Measurements from ENCODE around the gene CIB2.

The CIB2 gene

DNA sequence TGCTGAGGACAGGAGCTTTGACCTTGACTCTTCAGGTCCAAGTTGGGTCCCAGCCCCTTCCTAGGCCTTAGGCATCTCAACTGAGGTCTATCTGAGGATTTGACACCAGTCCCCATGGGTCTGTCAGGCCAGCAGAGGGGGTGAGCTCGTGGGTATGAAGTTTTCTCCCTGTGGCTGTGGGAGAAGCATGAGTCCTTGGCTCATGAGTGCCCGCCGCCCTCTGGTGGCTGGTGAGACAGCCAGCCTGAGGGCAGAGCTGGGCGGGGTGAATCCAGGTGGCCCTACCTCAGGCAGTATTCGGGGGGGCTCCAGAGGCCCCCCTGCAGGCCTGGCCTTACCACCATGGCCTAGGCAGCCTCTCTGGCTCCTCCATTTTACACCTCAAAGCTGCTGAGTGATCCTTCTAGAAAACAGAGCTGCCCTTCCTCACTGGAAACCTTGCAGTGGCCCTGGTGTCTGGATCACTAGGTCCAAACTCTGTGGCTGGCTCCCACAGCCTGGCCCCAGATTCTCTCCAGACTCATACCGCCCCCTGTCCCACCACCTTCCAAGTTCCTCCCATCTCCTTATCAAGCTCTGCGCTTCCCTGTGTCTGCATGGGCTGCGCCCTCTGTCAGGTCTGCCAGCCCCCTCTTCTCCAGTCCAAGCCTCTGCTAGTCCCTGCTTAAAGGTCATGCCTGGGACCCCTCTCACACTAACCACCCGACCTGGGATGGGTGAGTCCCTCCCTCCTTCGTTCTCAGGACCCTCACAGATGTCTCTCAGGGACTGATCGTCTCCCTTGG lies 22.8 kb downstream of the CIB2 start:
- no peak overlapping the region for H3K4me3 ChIP-seq (ENCODE audit: low read depth, low read length)
- peak; percentile 91 for DNase-seq (ENCODE audit: low read depth)
- TF ChIP-seq, protein P1, sequence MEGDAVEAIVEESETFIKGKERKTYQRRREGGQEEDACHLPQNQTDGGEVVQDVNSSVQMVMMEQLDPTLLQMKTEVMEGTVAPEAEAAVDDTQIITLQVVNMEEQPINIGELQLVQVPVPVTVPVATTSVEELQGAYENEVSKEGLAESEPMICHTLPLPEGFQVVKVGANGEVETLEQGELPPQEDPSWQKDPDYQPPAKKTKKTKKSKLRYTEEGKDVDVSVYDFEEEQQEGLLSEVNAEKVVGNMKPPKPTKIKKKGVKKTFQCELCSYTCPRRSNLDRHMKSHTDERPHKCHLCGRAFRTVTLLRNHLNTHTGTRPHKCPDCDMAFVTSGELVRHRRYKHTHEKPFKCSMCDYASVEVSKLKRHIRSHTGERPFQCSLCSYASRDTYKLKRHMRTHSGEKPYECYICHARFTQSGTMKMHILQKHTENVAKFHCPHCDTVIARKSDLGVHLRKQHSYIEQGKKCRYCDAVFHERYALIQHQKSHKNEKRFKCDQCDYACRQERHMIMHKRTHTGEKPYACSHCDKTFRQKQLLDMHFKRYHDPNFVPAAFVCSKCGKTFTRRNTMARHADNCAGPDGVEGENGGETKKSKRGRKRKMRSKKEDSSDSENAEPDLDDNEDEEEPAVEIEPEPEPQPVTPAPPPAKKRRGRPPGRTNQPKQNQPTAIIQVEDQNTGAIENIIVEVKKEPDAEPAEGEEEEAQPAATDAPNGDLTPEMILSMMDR (conservative IDR thresholded peaks at IDR 0.05; ENCODE audit: low read depth, low read length) = peak; percentile 93

DNA sequence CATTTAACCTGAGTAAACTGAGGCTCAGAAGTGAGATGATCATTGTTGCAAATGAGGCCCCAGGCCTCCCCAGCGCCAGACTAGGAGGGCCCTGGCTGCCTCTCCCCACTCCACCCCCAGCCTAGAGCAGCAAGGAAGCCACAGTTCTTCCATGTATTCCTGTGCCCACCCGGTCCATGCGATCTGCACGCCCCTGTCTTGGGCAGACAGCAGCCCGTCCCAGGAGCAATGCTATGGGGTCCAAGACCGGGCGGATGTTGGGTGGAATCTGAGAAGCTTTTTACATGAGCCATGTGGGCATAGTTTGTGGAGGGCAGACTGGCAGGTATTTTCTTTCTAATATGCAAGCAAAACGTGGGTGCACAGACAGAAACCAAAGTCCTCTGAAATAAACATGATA lies 23.8 kb downstream of the CIB2 start:
- DNase-seq (ENCODE audit: low read depth) = no peak
- H3K4me3 ChIP-seq (ENCODE audit: low read depth, low read length) = no peak overlapping the region
- TF ChIP-seq, protein P1 (conservative IDR thresholded peaks at IDR 0.05; ENCODE audit: low read depth, low read length) = no peak

DNA sequence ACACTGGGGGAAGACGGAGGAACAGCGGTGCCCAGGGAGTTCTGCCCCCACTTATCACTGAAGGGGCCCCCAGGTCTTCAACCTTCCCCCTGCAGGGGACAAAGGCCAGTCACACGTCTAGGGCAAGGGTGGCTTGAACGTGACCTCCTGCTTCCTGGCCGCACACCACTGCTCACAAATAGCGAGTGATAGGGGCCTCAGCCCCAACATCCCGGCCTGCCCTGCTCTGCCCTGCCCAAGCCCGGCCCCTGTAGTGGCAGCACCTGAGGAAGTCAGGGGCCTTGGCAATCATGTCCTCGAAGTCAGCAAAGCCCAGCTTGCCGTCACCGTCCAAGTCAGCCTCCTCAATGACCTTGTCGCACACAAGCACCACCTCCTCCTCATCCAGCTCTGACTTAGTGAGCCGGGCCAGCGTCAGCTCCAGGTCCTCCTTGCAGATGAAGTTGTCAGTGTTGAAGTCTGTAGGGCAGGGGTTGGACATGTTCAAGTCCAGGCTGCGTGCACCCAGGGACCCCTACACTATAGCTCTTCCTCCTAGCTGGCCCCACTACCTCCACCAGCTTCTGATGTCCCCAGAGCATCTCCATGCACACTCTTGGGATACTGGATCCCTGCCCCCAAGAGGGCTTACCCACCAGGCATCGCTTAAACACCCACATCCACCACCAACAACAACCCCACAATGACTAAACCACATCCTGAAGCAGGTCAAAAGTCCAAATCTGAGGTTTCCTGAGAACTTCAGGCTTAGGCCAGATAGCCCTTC lies 25.6 kb downstream of the CIB2 start:
- DNase-seq (ENCODE audit: low read depth) = peak; percentile 27
- no peak overlapping the region for H3K4me3 ChIP-seq (ENCODE audit: low read depth, low read length)
- TF ChIP-seq, protein P1 (conservative IDR thresholded peaks at IDR 0.05; ENCODE audit: low read depth, low read length) = no peak

DNA sequence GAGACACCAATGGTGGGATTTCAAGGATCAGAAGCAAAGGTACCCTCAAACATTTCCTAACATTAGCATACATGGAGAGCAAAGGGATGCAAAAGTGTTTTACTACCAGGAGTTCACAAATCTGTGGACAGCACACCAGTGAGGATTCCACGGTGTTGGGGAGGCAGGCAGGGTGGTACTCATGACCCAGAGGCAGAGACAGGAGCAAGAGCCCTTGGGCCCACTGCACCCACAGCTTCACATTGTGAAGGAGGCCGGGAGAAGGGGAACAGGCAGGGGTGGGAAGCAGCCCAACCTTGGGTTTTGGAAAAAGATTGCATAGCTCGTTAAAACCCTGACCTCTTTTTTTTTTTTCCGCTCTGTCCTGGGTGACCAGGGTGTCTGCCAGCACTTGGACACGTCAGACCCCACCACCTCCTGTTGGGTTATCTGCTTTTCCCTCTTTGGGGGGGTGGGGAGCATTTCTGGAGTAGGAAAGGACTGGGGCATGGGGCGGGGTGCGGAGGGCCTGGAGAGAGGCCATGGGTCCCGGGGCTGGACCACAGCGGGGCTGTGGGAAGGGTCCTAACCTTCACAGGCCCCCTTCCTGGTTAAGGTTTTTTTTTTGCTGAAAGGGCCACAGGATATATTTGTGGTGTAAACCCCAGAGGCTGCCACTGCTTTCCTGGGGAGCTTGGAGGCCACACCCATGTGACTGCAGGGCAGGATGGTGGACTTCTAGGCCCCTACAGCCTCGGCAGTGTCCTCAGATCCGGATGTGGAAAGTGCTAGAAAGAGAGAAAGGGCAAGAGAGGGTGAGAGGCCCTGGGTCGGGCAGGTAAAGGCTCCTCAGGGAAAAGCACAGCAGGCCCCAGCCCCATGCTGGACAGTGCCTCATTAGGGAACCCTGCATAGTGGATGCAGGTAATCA lies 26.4 kb downstream of the CIB2 start:
- no peak overlapping the region for H3K4me3 ChIP-seq (ENCODE audit: low read depth, low read length)
- no peak for DNase-seq (ENCODE audit: low read depth)
- TF ChIP-seq, protein P1 (conservative IDR thresholded peaks at IDR 0.05; ENCODE audit: low read depth, low read length) = no peak

DNA sequence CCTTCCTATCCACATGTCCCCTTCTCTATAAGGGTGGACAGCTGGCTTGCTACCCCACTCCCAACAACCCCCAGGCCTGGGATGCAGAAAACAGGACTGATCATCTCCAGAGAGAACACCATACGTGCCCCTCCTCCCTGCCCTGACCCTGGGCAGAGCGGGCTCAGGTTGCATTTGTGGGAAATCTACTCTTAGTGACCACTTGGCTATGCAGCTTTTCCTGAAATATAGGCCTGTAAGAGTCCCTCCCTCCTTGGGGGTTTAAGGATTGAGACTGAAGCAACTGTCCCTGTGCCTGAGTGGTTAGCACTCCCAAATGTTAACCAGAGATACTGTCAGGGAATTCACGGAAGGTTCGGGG lies 27.1 kb downstream of the CIB2 start:
- DNase-seq (ENCODE audit: low read depth) = no peak
- no peak overlapping the region for H3K4me3 ChIP-seq (ENCODE audit: low read depth, low read length)
- TF ChIP-seq, protein P1 (conservative IDR thresholded peaks at IDR 0.05; ENCODE audit: low read depth, low read length) = no peak

GRCh38 chr15:78103406-78104118 lies 27.7 kb downstream of the CIB2 start:
- TF ChIP-seq, protein P1 (conservative IDR thresholded peaks at IDR 0.05; ENCODE audit: low read depth, low read length) = no peak
- no peak for DNase-seq (ENCODE audit: low read depth)
- no peak overlapping the region for H3K4me3 ChIP-seq (ENCODE audit: low read depth, low read length)
